ENCODE results near the gene PALLD.

GRCh38 chr4:168508683-168509082, 11.8 kb downstream of the PALLD start:
- no peak for TF ChIP-seq POLR2AphosphoS5 (IDR thresholded peaks at IDR 0.05; ENCODE audit: borderline replicate concordance, low read depth, low read length)
- no peak for TF ChIP-seq EZH2 (IDR thresholded peaks at IDR 0.05)

All from SK-N-MC (cell line).